K562 (cell line): ENCODE measurements around the gene USP4. TPM values are rescaled to one million over a fixed set of nuclear protein-coding genes. Genes with fewer than 3 reads are reported as not detected.

ENCODE experiments used
- BACH1 ChIP-seq: fragments of 200-800 bp; sonication (Bioruptor generic); IDR thresholded peaks from 2 replicates; pipeline ENCODE4 v1.6.1; 2016; ENCODE audit warnings: missing genetic modification characterization, missing compliant biosample characterization
- CHAMP1 ChIP-seq: fragments of 450-650 bp; IDR thresholded peaks from 2 replicates; pipeline ENCODE4 v1.6.1; 2016; ENCODE audit warnings: mild to moderate bottlenecking
- CREB1 ChIP-seq, 2 experiments: sonication (generic) in 1 of 2; formaldehyde crosslinking in 1 of 2; IDR thresholded peaks; 2 replicates each; pipeline versions ENCODE4 v1.6.1 to v1.8.0; 2012 to 2022; ENCODE audit warnings: inconsistent platforms in 1 of 2, mild to moderate bottlenecking in 1 of 2, missing genetic modification reagents in 1 of 2, moderate library complexity in 1 of 2
- EP400 ChIP-seq: fragments of 450-650 bp; IDR thresholded peaks from 2 replicates; pipeline ENCODE4 v1.6.1; 2017; ENCODE audit warnings: antibody characterized with exemption, mild to moderate bottlenecking, moderate library complexity
- GTF3C2 ChIP-seq: IDR thresholded peaks from 3 replicates; pipeline ENCODE4 v1.6.1; 2011; ENCODE audit warnings: borderline replicate concordance, mild to moderate bottlenecking, moderate library complexity; ENCODE audit not compliant: insufficient read length; ENCODE audit errors: extremely low read depth
- KDM2B ChIP-seq: fragments of 250-450 bp; sonication (Bioruptor Pico); IDR thresholded peaks from 2 replicates; pipeline ENCODE4 v1.8.0; 2021; ENCODE audit warnings: mild to moderate bottlenecking, moderate library complexity
- MBD1 ChIP-seq: fragments of 250-450 bp; sonication (Bioruptor Pico); IDR thresholded peaks from 2 replicates; pipeline ENCODE4 v1.8.0; 2022; ENCODE audit warnings: inconsistent platforms
- NCOA1 ChIP-seq: fragments of 450-650 bp; IDR thresholded peaks from 2 replicates; pipeline ENCODE4 v1.6.1; 2016; ENCODE audit warnings: low read depth
- NELFE ChIP-seq: IDR thresholded peaks from 2 replicates; pipeline ENCODE4 v1.6.1; 2011; ENCODE audit warnings: mild to moderate bottlenecking; ENCODE audit not compliant: insufficient read depth, insufficient read length
- POLR2A ChIP-seq: fragments of 450-650 bp; conservative IDR thresholded peaks from 2 replicates; pipeline ENCODE4 v1.6.1; 2016
- RFX5 ChIP-seq: IDR thresholded peaks from 2 replicates; pipeline ENCODE4 v1.6.1; 2011; ENCODE audit warnings: low read depth, mild to moderate bottlenecking, improper control_type of control experiment, low read length
- SRSF9 ChIP-seq: fragments of 200-400 bp; formaldehyde crosslinking; IDR thresholded peaks from 2 replicates; pipeline ENCODE4 v1.6.1; 2017; ENCODE audit warnings: low read depth, low read length, borderline replicate concordance
- STAT5A ChIP-seq: IDR thresholded peaks from 2 replicates; pipeline ENCODE4 v1.6.1; 2012; ENCODE audit warnings: low read length, inconsistent platforms, borderline replicate concordance
- TAF1 ChIP-seq: IDR thresholded peaks from 2 replicates; pipeline ENCODE4 v1.6.1; 2011; ENCODE audit warnings: mild to moderate bottlenecking, low read length, moderate library complexity; ENCODE audit not compliant: insufficient read depth, control insufficient read depth, severe bottlenecking; ENCODE audit errors: extremely low read depth
- XRCC4 ChIP-seq: IDR thresholded peaks from one replicate; pipeline ENCODE4 v1.6.1; 2011; ENCODE audit not compliant: insufficient read depth, insufficient read length; ENCODE audit errors: extremely low read depth
- ZBTB34 ChIP-seq: fragments of 250-450 bp; sonication (Bioruptor Pico); IDR thresholded peaks from 2 replicates; pipeline ENCODE4 v1.8.0; 2021; ENCODE audit warnings: mild to moderate bottlenecking, moderate library complexity
- ZNF444 ChIP-seq: fragments of 250-450 bp; sonication (Bioruptor Pico); IDR thresholded peaks from 2 replicates; pipeline ENCODE4 v1.4.0; 2020; ENCODE audit warnings: mild to moderate bottlenecking, moderate library complexity
- ZNF644 ChIP-seq: fragments of 200-800 bp; sonication (Bioruptor generic); IDR thresholded peaks from 2 replicates; pipeline ENCODE4 v1.6.1; 2016; ENCODE audit warnings: low read depth, missing genetic modification characterization, missing compliant biosample characterization
- ZNF785 ChIP-seq: fragments of 250-450 bp; sonication (Bioruptor Pico); IDR thresholded peaks from 2 replicates; pipeline ENCODE4 v1.4.0; 2020; ENCODE audit warnings: mild to moderate bottlenecking
- polyA plus RNA-seq, 8 experiments: library from polyadenylated mRNA; depleted of rRNA in 4 of 8; stranded (reverse) in 5 of 8; unstranded in 3 of 8; fragments of >200 nt; fragmentation: Nextera tagmentation in 2 of 8; fragmentation: Illumina TruSeq in 1 of 8; extraction: Ambion mirVana in 2 of 8; extraction: Trizol in 1 of 8; gene quantifications; 2 replicates each; pipeline versions ENCODE4 v1.2.1 to v1.2.3, GENCODE V29; 2011 to 2014; ENCODE audit warnings: inconsistent platforms in 1 of 8, missing spikeins in 1 of 8
- total RNA-seq, 7 experiments: library from RNA; depleted of rRNA in 6 of 7; stranded (reverse); fragments of >200 nt in 6 of 7; fragmentation: Illumina TruSeq in 2 of 7; extraction: Trizol in 2 of 7; gene quantifications; 2 replicates each; pipeline versions ENCODE4 v1.2.1 to v1.2.3, GENCODE V29; 2011 to 2021; ENCODE audit warnings: low replicate concordance in 1 of 7

USP4 gene
- total and polyA plus RNA-seq, 9 of the 15 experiments (the other 6 are each of a cell fraction or from before 2014, with no cell fraction given), result 11.8 to 40.4 (median 22.9) TPM

- TF ChIP-seq SRSF9, result no peak
- peak; percentile 74 for TF ChIP-seq NCOA1
- peak; percentile 38; the same call in 1 of the 2 replicates for TF ChIP-seq EP400
- TF ChIP-seq CHAMP1, result peak; percentile 61; the same call in 1 of the 2 replicates
- no peak for TF ChIP-seq KDM2B
- peak; percentile 22 for TF ChIP-seq TAF1
- no peak for TF ChIP-seq XRCC4
- TF ChIP-seq STAT5A, result peak; percentile 73
- TF ChIP-seq POLR2A, result no peak
- no peak for TF ChIP-seq ZBTB34 (CRISPR knock-in tag)
- no peak for TF ChIP-seq MBD1 (CRISPR knock-in tag)
- peak; percentile 58; the same call in 1 of the 2 replicates for TF ChIP-seq BACH1
- no peak for TF ChIP-seq NELFE
- no peak for TF ChIP-seq RFX5
- TF ChIP-seq ZNF444 (CRISPR knock-in tag), result no peak
- TF ChIP-seq ZNF785 (CRISPR knock-in tag), result no peak
- TF ChIP-seq GTF3C2, result no peak
- no peak for TF ChIP-seq CREB1 (IDR thresholded peaks at IDR 0.05)
- no peak for TF ChIP-seq CREB1 (CRISPR knock-in tag; IDR thresholded peaks at IDR 0.05)
- peak; percentile 65; the same call in 1 of the 2 replicates for TF ChIP-seq ZNF644
Observed at GRCh38 chr3:49349348-49350114, 9.7 kb upstream of the USP4 start (continued).
